Measurements from ENCODE around the gene CCPG1.

Gene CCPG1

DNA sequence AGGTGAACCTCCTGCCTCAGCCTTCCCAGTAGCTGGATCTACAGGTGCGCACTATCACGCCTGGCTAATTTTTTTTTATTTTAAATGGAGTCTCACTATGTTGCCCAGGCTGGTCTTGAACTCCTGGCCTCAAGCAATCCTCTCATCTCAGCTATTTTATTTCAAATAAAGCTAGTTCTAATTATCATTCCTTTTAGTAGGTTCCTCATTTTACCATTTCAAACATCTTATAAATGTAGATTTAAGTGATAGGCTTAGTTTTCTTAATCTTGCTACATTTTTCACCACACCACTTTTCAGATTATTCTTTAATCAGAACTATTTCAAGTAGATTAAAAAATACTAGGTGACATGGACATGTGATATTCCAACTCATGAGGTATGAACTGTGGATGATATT, 58.9 kb downstream of the CCPG1 start:
- TF ChIP-seq ZFX (IDR thresholded peaks at IDR 0.05) = no peak
- TF ChIP-seq CTCF (conservative IDR thresholded peaks at IDR 0.05) = no peak
- no peak overlapping the region for H3K27ac ChIP-seq

GRCh38 chr15:55348281-55348778, 59.8 kb downstream of the CCPG1 start:
- no peak overlapping the region for H3K27ac ChIP-seq
- TF ChIP-seq ZFX (IDR thresholded peaks at IDR 0.05) = no peak
- no peak for TF ChIP-seq CTCF (conservative IDR thresholded peaks at IDR 0.05)

DNA sequence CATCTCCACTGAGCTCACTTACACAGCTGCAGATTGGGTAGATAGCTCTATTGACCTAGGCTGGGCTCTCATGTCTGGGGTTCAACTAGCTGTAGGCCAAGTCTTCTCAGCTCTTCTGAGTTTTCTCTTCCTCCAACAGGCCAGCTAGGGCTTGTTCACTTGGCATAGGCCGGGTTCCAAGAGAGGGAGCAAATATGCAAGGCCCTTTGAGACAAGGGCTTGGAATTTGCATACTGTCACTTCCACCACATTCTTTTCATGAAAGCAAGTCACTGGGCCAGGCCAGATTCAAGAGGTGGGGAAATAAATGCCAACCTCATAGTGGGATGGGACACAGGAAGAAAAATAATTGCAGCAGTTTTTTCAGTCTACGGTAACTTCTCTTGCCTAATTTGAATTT, 64.0 kb downstream of the CCPG1 start:
- no peak overlapping the region for H3K27ac ChIP-seq
- TF ChIP-seq CTCF (conservative IDR thresholded peaks at IDR 0.05) (no peak), ZFX (IDR thresholded peaks at IDR 0.05) (no peak)

GRCh38 chr15:55343168-55343567, 65.0 kb downstream of the CCPG1 start:
- TF ChIP-seq CTCF (conservative IDR thresholded peaks at IDR 0.05) (no peak), ZFX (IDR thresholded peaks at IDR 0.05) (no peak)
- no peak overlapping the region for H3K27ac ChIP-seq

DNA sequence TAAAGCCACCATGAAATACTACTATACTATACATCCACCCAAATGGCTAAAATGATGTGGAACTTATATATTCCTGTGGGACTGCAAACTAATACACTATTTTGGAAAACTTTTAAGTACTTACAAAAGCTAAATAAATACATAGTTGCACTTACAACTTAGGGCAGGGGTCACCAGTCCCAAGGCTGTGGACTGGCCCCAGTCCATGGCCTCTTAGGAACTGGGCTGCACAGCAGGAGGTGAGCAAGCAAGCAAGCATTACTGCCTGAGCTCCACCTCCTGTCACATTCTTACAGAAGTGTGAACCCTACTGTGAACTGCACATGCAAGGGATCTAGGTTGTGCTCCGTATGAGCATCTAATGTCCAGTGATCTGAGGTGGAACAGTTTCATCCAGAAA, 71.0 kb downstream of the CCPG1 start:
- TF ChIP-seq ZFX (IDR thresholded peaks at IDR 0.05) (no peak), CTCF (conservative IDR thresholded peaks at IDR 0.05) (no peak)
- H3K27ac ChIP-seq = no peak overlapping the region

DNA sequence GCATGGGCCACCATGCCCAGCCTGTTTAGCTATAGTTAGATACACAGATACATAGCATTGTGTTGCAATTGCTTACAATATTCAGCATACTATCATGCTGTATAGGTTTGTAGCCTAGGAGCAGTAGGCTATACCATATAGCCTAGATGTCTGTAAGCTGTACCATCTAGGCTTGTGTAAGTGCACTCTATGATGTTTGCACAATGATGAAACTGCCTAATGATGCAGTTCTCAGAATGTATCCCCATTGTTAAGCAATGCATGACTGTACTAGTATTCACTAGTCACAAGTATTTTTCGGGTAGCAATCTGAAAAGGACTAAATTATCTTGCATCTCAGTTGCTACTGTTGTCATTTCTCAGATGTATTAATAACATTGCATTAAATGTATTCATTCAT, 73.2 kb downstream of the CCPG1 start:
- H3K27ac ChIP-seq = no peak overlapping the region
- TF ChIP-seq ZFX (IDR thresholded peaks at IDR 0.05) (no peak), CTCF (conservative IDR thresholded peaks at IDR 0.05) (no peak)

DNA sequence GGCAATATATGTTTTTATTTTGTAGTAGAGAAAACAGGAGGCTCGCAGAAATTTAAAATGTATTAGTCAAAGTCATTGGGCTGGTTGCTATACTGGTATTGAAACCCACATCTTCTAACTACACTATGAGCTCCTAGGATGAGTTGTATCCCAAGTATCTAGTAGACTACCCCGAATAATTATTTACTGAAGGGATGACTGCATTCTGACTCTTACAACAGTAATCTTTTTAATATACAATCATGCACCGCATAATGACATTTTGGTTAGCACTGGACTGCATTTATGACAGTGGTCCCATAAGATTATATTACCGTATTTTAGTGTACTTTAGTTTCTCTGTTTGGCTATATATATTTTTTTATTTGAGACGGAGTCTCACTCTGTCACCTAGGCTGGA, 73.8 kb downstream of the CCPG1 start:
- no peak overlapping the region for H3K27ac ChIP-seq
- TF ChIP-seq ZFX (IDR thresholded peaks at IDR 0.05) (no peak), CTCF (conservative IDR thresholded peaks at IDR 0.05) (no peak)

Measured in C4-2B (cell line).